ENCODE results near the gene PDE3B. TPM values are rescaled to one million over a fixed set of nuclear protein-coding genes. Genes with fewer than 3 reads are reported as not detected.

PDE3B gene
- total RNA-seq, 4 donors from 2014 or later: 13.3 to 23.3 (median 21.5) TPM

GRCh38 chr11:14644226-14645014, 816 bp downstream of the PDE3B start:
- Histone ChIP-seq H3K9me3 (no peaks in the 10 kb centered on the region), H3K36me3 (no peaks in the 10 kb centered on the region), H3K27me3 (no peaks in the 10 kb centered on the region), H3K4me3 (peak overlapping the region; percentile 81 to 95 (median 82)), H3K27ac (replicated peaks in 1 of 4) (peak overlapping the region; percentile 88 to 95 (median 90)), H3K4me1 (peaks cover 10 to 65% (median 36%) of the 10 kb centered on the region in 4 donors)
- intact Hi-C loops (cut with DNase I): loop anchor here (5.0 to 10.0 kb wide), 2 partner anchors 107 to 250 kb away; partner anchors contain the start of gene CYP2R1
- 0% methylated on average over 2 of the region's 65 CpGs for WGBS
- no peak for TF ChIP-seq EP300 (IDR thresholded peaks at IDR 0.05)
- TF ChIP-seq POLR2AphosphoS5 (IDR thresholded peaks at IDR 0.05): peak in 1 of 2 donors; percentile 6
- DNase-seq (ENCODE audit: extremely low spot score): no peak

- peaks cover 10 to 57% (median 33%) of the 10 kb centered on the region in 4 donors for H3K4me1 ChIP-seq
- TF ChIP-seq POLR2AphosphoS5 (IDR thresholded peaks at IDR 0.05) (no peak), EP300 (IDR thresholded peaks at IDR 0.05) (no peak), POLR2A (IDR thresholded peaks at IDR 0.05; ENCODE audit: low read depth) (no peak), CTCF (IDR thresholded peaks at IDR 0.05) (no peak)
Observed at GRCh38 chr11:14645015-14645912, 1.7 kb downstream of the PDE3B start.

GRCh38 chr11:14645985-14646900, 2.6 kb downstream of the PDE3B start:
- Histone ChIP-seq H3K36me3 (no peaks in the 10 kb centered on the region), H3K9me3 (no peaks in the 10 kb centered on the region), H3K27ac (replicated peaks in 1 of 4) (peak overlapping the region in 2 of 4 donors; percentile 42 to 90), H3K4me3 (peak overlapping the region; percentile 81 to 95 (median 82)), H3K27me3 (no peaks in the 10 kb centered on the region), H3K4me1 (peaks cover 10 to 48% (median 25%) of the 10 kb centered on the region in 4 donors)
- WGBS: 64% methylated on average over 6 of the region's 6 CpGs
- TF ChIP-seq EP300 (IDR thresholded peaks at IDR 0.05) (no peak), CTCF (IDR thresholded peaks at IDR 0.05) (no peak), POLR2A (IDR thresholded peaks at IDR 0.05; ENCODE audit: low read depth) (no peak), POLR2AphosphoS5 (IDR thresholded peaks at IDR 0.05) (no peak)
- DNase-seq (ENCODE audit: extremely low spot score): no peak
- intact Hi-C loops (cut with DNase I): loop anchor here (10.0 kb wide), 1 partner anchor 249 kb away; the partner anchor contains the start of gene CYP2R1

More at GRCh38 chr11:14645015-14645912, 1.7 kb downstream of the PDE3B start:
- intact Hi-C loops (cut with DNase I): loop anchor here (10.0 kb wide), 1 partner anchor 250 kb away; the partner anchor contains the start of gene CYP2R1
- DNase-seq (ENCODE audit: extremely low spot score): no peak
- no peaks in the 10 kb centered on the region for H3K36me3 ChIP-seq
- WGBS: 3% methylated on average over 17 of the region's 17 CpGs
- no peaks in the 10 kb centered on the region for H3K9me3 ChIP-seq
- peak overlapping the region; percentile 88 to 95 (median 90) for H3K27ac ChIP-seq (replicated peaks in 1 of 4)
- H3K4me3 ChIP-seq: peak overlapping the region; percentile 81 to 95 (median 82)
- no peaks in the 10 kb centered on the region for H3K27me3 ChIP-seq

- intact Hi-C loops (cut with DNase I): no loop called here
- Histone ChIP-seq H3K36me3 (no peaks in the 10 kb centered on the region), H3K27ac (replicated peaks in 1 of 4) (no peak overlapping the region), H3K4me1 (peaks cover 0 to 27% (median 5%) of the 10 kb centered on the region in 4 donors), H3K9me3 (no peaks in the 10 kb centered on the region), H3K27me3 (no peaks in the 10 kb centered on the region), H3K4me3 (no peak overlapping the region)
- WGBS: 97% methylated on average over 3 of the region's 3 CpGs
- DNase-seq (ENCODE audit: extremely low spot score): no peak
- no peak for TF ChIP-seq EP300 (IDR thresholded peaks at IDR 0.05)
- no peak for TF ChIP-seq POLR2A (IDR thresholded peaks at IDR 0.05; ENCODE audit: low read depth)
- TF ChIP-seq CTCF (IDR thresholded peaks at IDR 0.05): no peak
Observed at GRCh38 chr11:14650064-14650463, 6.5 kb downstream of the PDE3B start.
